Thoracic aorta (tissue), 2 donors: ENCODE measurements around the gene NOTCH1. TPM values are rescaled to one million over a fixed set of nuclear protein-coding genes. Genes with fewer than 3 reads are reported as not detected.

Experiments used
- ATAC-seq: fragments of 150-250 bp; one replicate; pipeline ENCODE4 v1.8.0; 2017; ENCODE audit warnings: low read depth; ENCODE audit not compliant: insufficient number of reproducible peaks, low FRiP score
- DNase-seq: peaks from one replicate; pipeline ENCODE4 v3.0.0-alpha.2; 2020; ENCODE audit warnings: low spot score
- H3K27ac ChIP-seq, 2 donors: fragments of 200-600 bp; sonication (generic); 1 replicate in 1 of 2; 2 replicates in 1 of 2; pipeline ENCODE4 v1.5.1; 2016; ENCODE audit warnings: mild to moderate bottlenecking in 2 of 2, moderate library complexity in 2 of 2
- H3K27me3 ChIP-seq: fragments of 200-600 bp; sonication (generic); replicated peaks from 2 replicates; pipeline ENCODE4 v1.6.0; 2016; ENCODE audit warnings: mild to moderate bottlenecking; ENCODE audit not compliant: insufficient read depth
- H3K36me3 ChIP-seq: fragments of 200-600 bp; sonication (generic); one replicate; pipeline ENCODE4 v1.5.1; 2016
- H3K4me1 ChIP-seq, 2 donors: fragments of 200-600 bp; sonication (generic); 1 replicate in 1 of 2; 2 replicates in 1 of 2; pipeline versions ENCODE4 v1.5.1 to v1.6.0; 2016; ENCODE audit warnings: low read depth in 2 of 2, mild to moderate bottlenecking in 1 of 2; ENCODE audit not compliant: control insufficient read depth in 1 of 2
- H3K4me3 ChIP-seq: fragments of 200-600 bp; sonication (generic); 2 replicates; pipeline ENCODE4 v1.5.1; 2016; ENCODE audit warnings: mild to moderate bottlenecking
- H3K9me3 ChIP-seq: fragments of 200-600 bp; sonication (generic); 2 replicates; pipeline ENCODE4 v1.5.1; 2016
- total RNA-seq, 2 donors: library from RNA; depleted of rRNA; stranded (reverse); fragments of >200 nt; gene quantifications; one replicate each; pipeline versions ENCODE4 v1.1.0 to v1.2.3, GENCODE V29; 2016
- TF ChIP-seq, protein P1 (sequence below): fragments of 200-600 bp; sonication (generic); IDR thresholded peaks from one replicate; pipeline ENCODE4 v1.5.1; 2019; ENCODE audit warnings: antibody characterized with exemption

NOTCH1 gene
- total RNA-seq, 2 donors from 2014 or later = 40.9 to 48.1 TPM

DNA sequence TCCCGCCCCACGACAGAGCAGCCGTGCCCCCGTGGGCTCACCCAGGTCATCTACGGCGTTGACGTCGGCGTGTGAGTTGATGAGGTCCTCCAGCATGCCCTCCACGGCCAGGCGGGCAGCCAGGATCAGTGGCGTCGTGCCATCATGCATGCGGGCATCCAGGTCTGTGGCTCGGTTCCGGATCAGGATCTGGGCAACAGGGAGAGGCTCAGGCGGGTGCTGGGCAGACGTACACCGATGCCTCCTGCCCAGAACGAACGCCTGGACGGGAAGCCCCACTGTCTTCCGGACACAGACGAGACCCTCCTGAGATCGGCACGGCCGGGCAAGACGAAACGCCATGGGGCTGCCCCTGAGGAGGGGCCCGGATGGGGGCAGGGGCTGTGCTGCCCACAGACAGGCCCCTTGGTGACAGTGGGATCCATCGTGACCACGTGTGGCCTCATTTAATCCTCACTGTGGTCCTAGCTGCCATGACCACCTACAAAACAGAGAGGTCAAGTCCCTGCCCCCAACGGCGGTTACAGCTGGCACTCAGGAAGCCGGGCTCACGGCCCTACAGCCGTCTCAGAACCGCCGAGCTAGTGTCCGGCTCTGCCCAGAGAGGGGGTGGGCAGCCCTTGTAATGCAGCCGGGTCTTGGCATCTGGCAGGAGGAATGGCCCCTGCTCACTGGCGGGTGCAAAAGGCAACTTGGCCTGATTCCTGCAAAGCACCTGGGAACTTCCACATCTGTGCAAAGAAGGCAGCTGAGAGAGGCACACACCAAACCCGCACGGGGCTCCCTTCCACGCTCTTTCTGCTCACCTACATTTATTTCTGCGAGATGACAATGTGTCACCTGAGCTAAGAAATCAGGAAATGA, 46.5 kb downstream of the NOTCH1 start:
- H3K4me3 ChIP-seq = no peak overlapping the region
- TF ChIP-seq, protein P1, sequence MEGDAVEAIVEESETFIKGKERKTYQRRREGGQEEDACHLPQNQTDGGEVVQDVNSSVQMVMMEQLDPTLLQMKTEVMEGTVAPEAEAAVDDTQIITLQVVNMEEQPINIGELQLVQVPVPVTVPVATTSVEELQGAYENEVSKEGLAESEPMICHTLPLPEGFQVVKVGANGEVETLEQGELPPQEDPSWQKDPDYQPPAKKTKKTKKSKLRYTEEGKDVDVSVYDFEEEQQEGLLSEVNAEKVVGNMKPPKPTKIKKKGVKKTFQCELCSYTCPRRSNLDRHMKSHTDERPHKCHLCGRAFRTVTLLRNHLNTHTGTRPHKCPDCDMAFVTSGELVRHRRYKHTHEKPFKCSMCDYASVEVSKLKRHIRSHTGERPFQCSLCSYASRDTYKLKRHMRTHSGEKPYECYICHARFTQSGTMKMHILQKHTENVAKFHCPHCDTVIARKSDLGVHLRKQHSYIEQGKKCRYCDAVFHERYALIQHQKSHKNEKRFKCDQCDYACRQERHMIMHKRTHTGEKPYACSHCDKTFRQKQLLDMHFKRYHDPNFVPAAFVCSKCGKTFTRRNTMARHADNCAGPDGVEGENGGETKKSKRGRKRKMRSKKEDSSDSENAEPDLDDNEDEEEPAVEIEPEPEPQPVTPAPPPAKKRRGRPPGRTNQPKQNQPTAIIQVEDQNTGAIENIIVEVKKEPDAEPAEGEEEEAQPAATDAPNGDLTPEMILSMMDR = no peak
- DNase-seq (no peak), ATAC-seq (no peak)
- H3K27ac ChIP-seq = no peak overlapping the region
- no peaks in the 10 kb centered on the region for H3K4me1 ChIP-seq
- no peaks in the 10 kb centered on the region for H3K9me3 ChIP-seq
- H3K36me3 ChIP-seq = peaks cover 71% of the 10 kb centered on the region
- H3K27me3 ChIP-seq = no peaks in the 10 kb centered on the region

- TF ChIP-seq, protein P1 = no peak
- ATAC-seq (no peak), DNase-seq (no peak)
- Histone ChIP-seq H3K27ac (no peak overlapping the region), H3K4me3 (no peak overlapping the region), H3K4me1 (no peaks in the 10 kb centered on the region), H3K36me3 (peaks cover 65% of the 10 kb centered on the region), H3K27me3 (no peaks in the 10 kb centered on the region), H3K9me3 (no peaks in the 10 kb centered on the region)
These were observed 47.7 kb downstream of the NOTCH1 start for GRCh38 chr9:136497916-136498695.

GRCh38 chr9:136496801-136497620, 48.8 kb downstream of the NOTCH1 start:
- Histone ChIP-seq H3K36me3 (peaks cover 59% of the 10 kb centered on the region), H3K4me3 (no peak overlapping the region), H3K27me3 (no peaks in the 10 kb centered on the region), H3K4me1 (no peaks in the 10 kb centered on the region), H3K9me3 (no peaks in the 10 kb centered on the region), H3K27ac (no peak overlapping the region)
- ATAC-seq (no peak), DNase-seq (no peak)
- TF ChIP-seq, protein P1 = no peak

- H3K9me3 ChIP-seq = no peaks in the 10 kb centered on the region
- H3K4me1 ChIP-seq = no peaks in the 10 kb centered on the region
- no peak overlapping the region for H3K4me3 ChIP-seq
- H3K36me3 ChIP-seq = peaks cover 51% of the 10 kb centered on the region
- H3K27me3 ChIP-seq = no peaks in the 10 kb centered on the region
- ATAC-seq = no peak
- DNase-seq = no peak
- TF ChIP-seq, protein P1 = no peak
- H3K27ac ChIP-seq = no peak overlapping the region
These were observed 49.7 kb downstream of the NOTCH1 start for GRCh38 chr9:136496181-136496580.
